ENCODE data around the gene SYAP1.
A peak's percentile ranks its signal among the peaks of the same experiment; 100 is the strongest.
"Not testable (repeated sequence)": the region's sequence is repeated elsewhere in the genome, so short reads cannot be mapped to it uniquely, and the experiment has no call there.

The SYAP1 gene

DNA sequence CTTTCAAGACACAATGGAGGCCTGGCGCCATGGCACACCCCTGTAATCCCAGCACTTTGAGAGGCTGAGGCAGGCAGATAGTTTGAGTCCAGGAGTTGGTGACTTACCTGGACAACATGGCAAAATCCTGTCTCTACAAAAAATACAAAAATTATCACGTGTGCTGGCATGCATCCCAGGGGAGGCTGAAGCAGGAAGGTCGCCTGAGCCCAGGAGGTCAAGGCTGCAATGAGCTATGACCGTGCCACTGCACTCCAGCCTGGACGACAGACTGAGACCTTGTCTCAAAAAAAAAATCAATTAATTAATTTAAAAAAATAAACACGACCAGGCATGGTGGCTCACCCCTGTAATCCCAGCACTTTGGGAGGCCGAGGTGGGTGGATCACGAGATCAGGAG is 4.9 kb upstream of the SYAP1 start:
- no peak for TF ChIP-seq CTCF (IDR thresholded peaks at IDR 0.05; ENCODE audit: insufficient read depth, low read length, poor library complexity, severe bottlenecking)
- no peak for DNase-seq (ENCODE audit: extremely low read depth, insufficient read length)
- Histone ChIP-seq H3K27me3 (replicated peaks; ENCODE audit: control insufficient read depth, insufficient read depth, low read length) (no peaks in the 10 kb centered on the region), H3K4me3 (replicated peaks; ENCODE audit: low read depth, low read length) (no peak overlapping the region), H3K36me3 (ENCODE audit: control insufficient read depth, insufficient read depth, low read length) (no peaks in the 10 kb centered on the region)

DNA sequence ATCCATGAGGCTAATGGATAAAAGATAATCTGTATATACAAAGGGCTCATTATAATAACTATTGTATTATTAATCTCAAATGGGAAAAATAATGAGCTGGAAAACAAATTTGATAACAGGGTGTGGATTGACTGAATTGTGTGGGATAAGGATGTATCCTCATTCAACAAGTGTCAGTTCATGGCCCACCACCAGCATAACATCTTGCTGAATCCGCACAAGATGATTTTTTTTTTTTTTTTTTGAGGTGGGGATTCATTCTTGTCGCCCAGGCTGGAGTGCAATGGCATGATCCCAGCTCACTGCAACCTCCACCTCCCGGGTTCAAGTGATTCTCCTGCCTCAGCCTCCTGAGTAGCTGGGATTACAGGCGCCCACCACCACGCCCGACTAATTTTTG is 3.8 kb upstream of the SYAP1 start:
- not testable (repeated sequence) for H3K27me3 ChIP-seq (replicated peaks; ENCODE audit: control insufficient read depth, insufficient read depth, low read length); H3K36me3 ChIP-seq (ENCODE audit: control insufficient read depth, insufficient read depth, low read length); H3K4me3 ChIP-seq (replicated peaks; ENCODE audit: low read depth, low read length); DNase-seq (ENCODE audit: extremely low read depth, insufficient read length)

- H3K27me3 ChIP-seq (replicated peaks; ENCODE audit: control insufficient read depth, insufficient read depth, low read length); DNase-seq (ENCODE audit: extremely low read depth, insufficient read length); H3K36me3 ChIP-seq (ENCODE audit: control insufficient read depth, insufficient read depth, low read length); H3K4me3 ChIP-seq (replicated peaks; ENCODE audit: low read depth, low read length): not testable (repeated sequence)
Observed at GRCh38 chrX:16716451-16716850, 3.0 kb upstream of the SYAP1 start.

DNA sequence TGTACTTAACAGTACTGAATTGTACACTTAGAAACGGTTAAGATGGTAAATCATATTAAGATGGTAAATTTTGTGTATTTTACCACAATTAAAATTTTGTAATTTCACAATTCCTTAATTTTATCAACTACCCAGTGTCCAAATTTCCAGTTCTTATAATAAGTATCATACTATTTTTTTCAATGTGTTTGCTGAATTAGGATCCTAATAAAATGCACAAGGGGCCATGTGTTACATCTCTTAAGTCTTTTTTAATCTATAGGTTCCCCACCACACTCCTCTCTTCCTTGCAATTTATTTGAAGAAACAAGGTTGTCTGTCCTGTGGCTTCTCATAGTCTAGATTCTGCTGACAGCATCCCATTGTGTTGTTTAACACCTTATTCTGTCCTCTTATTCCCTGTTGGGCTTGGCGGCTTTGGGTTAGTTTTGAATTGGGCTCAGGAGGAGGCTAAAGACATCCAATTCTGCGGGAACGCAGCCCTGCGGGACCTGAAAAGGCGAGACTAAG is 533 bp upstream of the SYAP1 start:
- Histone ChIP-seq H3K27me3 (replicated peaks; ENCODE audit: control insufficient read depth, insufficient read depth, low read length) (no peaks in the 10 kb centered on the region), H3K36me3 (ENCODE audit: control insufficient read depth, insufficient read depth, low read length) (no peaks in the 10 kb centered on the region), H3K4me3 (replicated peaks; ENCODE audit: low read depth, low read length) (peak overlapping the region; percentile 89)
- TF ChIP-seq CTCF (IDR thresholded peaks at IDR 0.05; ENCODE audit: insufficient read depth, low read length, poor library complexity, severe bottlenecking) = no peak
- no peak for DNase-seq (ENCODE audit: extremely low read depth, insufficient read length)

DNA sequence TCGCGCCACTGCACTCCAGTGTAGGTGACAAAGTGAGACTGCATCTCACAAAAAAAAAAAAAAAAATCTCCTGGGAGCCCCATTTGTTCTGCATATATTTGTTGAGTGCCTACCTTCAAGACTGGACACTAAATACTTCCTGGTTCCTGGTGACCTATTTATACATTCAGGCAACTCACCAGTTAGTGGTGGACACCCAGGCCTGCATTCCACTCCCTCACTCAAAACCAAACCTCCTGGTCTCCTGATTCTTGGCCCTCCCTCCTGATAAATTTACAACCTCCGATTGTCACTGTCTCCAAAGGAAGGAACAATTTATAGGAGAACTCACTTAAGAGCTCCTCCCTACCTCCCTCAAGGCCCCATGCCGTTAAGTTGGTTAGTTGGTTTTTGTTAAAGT is 3.1 kb downstream of the SYAP1 start:
- peaks cover 1% of the 10 kb centered on the region; the same call in 1 of the 2 replicates for H3K36me3 ChIP-seq (ENCODE audit: control insufficient read depth, insufficient read depth, low read length)
- no peak for TF ChIP-seq CTCF (IDR thresholded peaks at IDR 0.05; ENCODE audit: insufficient read depth, low read length, poor library complexity, severe bottlenecking)
- no peak overlapping the region for H3K4me3 ChIP-seq (replicated peaks; ENCODE audit: low read depth, low read length)
- DNase-seq (ENCODE audit: extremely low read depth, insufficient read length) = no peak
- no peaks in the 10 kb centered on the region for H3K27me3 ChIP-seq (replicated peaks; ENCODE audit: control insufficient read depth, insufficient read depth, low read length)

DNA sequence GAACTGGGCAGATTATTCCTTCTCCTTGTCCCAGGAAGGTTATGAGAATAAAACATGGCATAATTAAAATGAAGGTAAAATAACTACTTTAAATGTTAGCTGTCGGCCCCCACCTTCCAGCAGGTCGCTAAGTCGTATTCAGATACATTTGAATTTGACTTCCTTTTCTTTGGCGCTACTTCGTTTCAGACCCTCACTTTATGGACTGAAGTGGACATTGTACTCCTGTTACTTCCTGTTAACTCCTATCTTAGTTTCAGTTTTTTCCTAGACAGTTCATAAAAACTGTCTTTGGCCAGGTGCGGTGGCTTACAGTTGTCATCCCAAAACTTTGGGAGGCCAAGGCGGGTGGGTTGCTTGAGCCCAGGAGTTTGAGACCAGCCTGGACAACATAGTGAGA is 5.7 kb downstream of the SYAP1 start:
- no peaks in the 10 kb centered on the region for H3K27me3 ChIP-seq (replicated peaks; ENCODE audit: control insufficient read depth, insufficient read depth, low read length)
- peaks cover 1% of the 10 kb centered on the region; the same call in 1 of the 2 replicates for H3K36me3 ChIP-seq (ENCODE audit: control insufficient read depth, insufficient read depth, low read length)
- no peak for TF ChIP-seq CTCF (IDR thresholded peaks at IDR 0.05; ENCODE audit: insufficient read depth, low read length, poor library complexity, severe bottlenecking)
- no peak overlapping the region for H3K4me3 ChIP-seq (replicated peaks; ENCODE audit: low read depth, low read length)
- DNase-seq (ENCODE audit: extremely low read depth, insufficient read length) = no peak

- not testable (repeated sequence) for H3K4me3 ChIP-seq (replicated peaks; ENCODE audit: low read depth, low read length); DNase-seq (ENCODE audit: extremely low read depth, insufficient read length); H3K27me3 ChIP-seq (replicated peaks; ENCODE audit: control insufficient read depth, insufficient read depth, low read length); H3K36me3 ChIP-seq (ENCODE audit: control insufficient read depth, insufficient read depth, low read length)
Observed at GRCh38 chrX:16726347-16726988, 7.1 kb downstream of the SYAP1 start.
